HG02840 (cell line): ENCODE data around the gene TPP2.

ENCODE experiments used
- ATAC-seq: cut with Tn5 transposase; IDR thresholded peaks from one replicate; pipeline ENCODE4 v1.9.1; 2021; ENCODE audit warnings: mild to moderate bottlenecking, moderate library complexity, moderate number of reproducible peaks; ENCODE audit not compliant: unreplicated experiment, low FRiP score

The TPP2 gene

GRCh38 chr13:102591988-102592781 lies 4.6 kb upstream of the TPP2 start:
- peak; percentile 34 for ATAC-seq

- ATAC-seq: no peak
Observed at GRCh38 chr13:102593466-102593865, 3.3 kb upstream of the TPP2 start.

GRCh38 chr13:102597029-102597961 lies 509 bp downstream of the TPP2 start:
- peak; percentile 23 for ATAC-seq

- ATAC-seq: no peak
Observed at GRCh38 chr13:102598061-102598460, 1.3 kb downstream of the TPP2 start.

GRCh38 chr13:102599426-102600012 lies 2.7 kb downstream of the TPP2 start:
- ATAC-seq: no peak

GRCh38 chr13:102606537-102607309 lies 9.9 kb downstream of the TPP2 start:
- ATAC-seq: no peak

GRCh38 chr13:102608974-102609373 lies 12.2 kb downstream of the TPP2 start:
- no peak for ATAC-seq

GRCh38 chr13:102609696-102610095 lies 12.9 kb downstream of the TPP2 start:
- no peak for ATAC-seq

- no peak for ATAC-seq
Observed at GRCh38 chr13:102610296-102610895, 13.6 kb downstream of the TPP2 start.

GRCh38 chr13:102617697-102618350 lies 21.0 kb downstream of the TPP2 start:
- ATAC-seq: no peak

GRCh38 chr13:102620516-102620915 lies 23.7 kb downstream of the TPP2 start:
- no peak for ATAC-seq

GRCh38 chr13:102626928-102627327 lies 30.1 kb downstream of the TPP2 start:
- ATAC-seq: no peak

- ATAC-seq: no peak
Observed at GRCh38 chr13:102628559-102628958, 31.8 kb downstream of the TPP2 start.

- no peak for ATAC-seq
Observed at GRCh38 chr13:102631198-102631597, 34.4 kb downstream of the TPP2 start.

GRCh38 chr13:102638741-102639140 lies 42.0 kb downstream of the TPP2 start:
- no peak for ATAC-seq

GRCh38 chr13:102642029-102642428 lies 45.2 kb downstream of the TPP2 start:
- ATAC-seq: no peak

- no peak for ATAC-seq
Observed at GRCh38 chr13:102642475-102642874, 45.7 kb downstream of the TPP2 start.

GRCh38 chr13:102643656-102644055 lies 46.9 kb downstream of the TPP2 start:
- no peak for ATAC-seq

GRCh38 chr13:102645701-102646100 lies 48.9 kb downstream of the TPP2 start:
- ATAC-seq: no peak
